OCI-LY1 (cell line): Measurements from ENCODE around the gene DYNLT1.

Experiments used
- H2AFZ ChIP-seq: fragments of 200-600 bp; sonication (generic), shearing (Covaris generic); 2 replicates; pipeline ENCODE4 v1.6.0; 2014; ENCODE audit warnings: antibody characterized with exemption, mild to moderate bottlenecking, low read length
- H3F3A ChIP-seq: fragments of 200-600 bp; sonication (generic), shearing (Covaris generic); 2 replicates; pipeline ENCODE4 v1.6.0; 2014; ENCODE audit warnings: mild to moderate bottlenecking, antibody characterized with exemption, low read length, moderate library complexity; ENCODE audit not compliant: insufficient read depth
- H3K27ac ChIP-seq: fragments of 200-600 bp; sonication (generic); 2 replicates; pipeline ENCODE4 v1.5.1; 2014; ENCODE audit warnings: low read length, mixed run types, mild to moderate bottlenecking, low read depth; ENCODE audit not compliant: poor library complexity, severe bottlenecking
- H3K27me3 ChIP-seq: fragments of 200-600 bp; sonication (generic); 2 replicates; pipeline ENCODE4 v1.6.0; 2014; ENCODE audit warnings: antibody characterized with exemption, mild to moderate bottlenecking, low read length, moderate library complexity; ENCODE audit not compliant: insufficient read depth
- H3K36me3 ChIP-seq: fragments of 200-600 bp; sonication (generic); 2 replicates; pipeline ENCODE4 v1.6.1; 2014; ENCODE audit warnings: mild to moderate bottlenecking, antibody characterized with exemption, low read length, moderate library complexity, mixed read lengths; ENCODE audit not compliant: insufficient read depth
- H3K4me1 ChIP-seq: fragments of 200-600 bp; sonication (generic); 2 replicates; pipeline ENCODE4 v1.5.1; 2014; ENCODE audit warnings: mild to moderate bottlenecking, low read length, moderate library complexity; ENCODE audit not compliant: insufficient read depth, severe bottlenecking
- H3K4me2 ChIP-seq: fragments of 200-600 bp; sonication (generic), shearing (Covaris generic); 2 replicates; pipeline ENCODE4 v1.6.1; 2014; ENCODE audit warnings: low read length
- H3K4me3 ChIP-seq: fragments of 200-600 bp; sonication (generic); 2 replicates; pipeline ENCODE4 v1.5.1; 2014; ENCODE audit warnings: low read length, low read depth, mild to moderate bottlenecking, mixed read lengths; ENCODE audit not compliant: poor library complexity, severe bottlenecking
- H3K79me2 ChIP-seq: fragments of 200-600 bp; shearing (Covaris generic); 2 replicates; pipeline ENCODE4 v1.6.1; 2016; ENCODE audit warnings: mixed run types, low read length, mixed read lengths; ENCODE audit not compliant: insufficient read depth
- H3K9ac ChIP-seq: fragments of 200-600 bp; sonication (generic), shearing (Covaris generic); 2 replicates; pipeline ENCODE4 v1.6.1; 2014; ENCODE audit warnings: mild to moderate bottlenecking, low read length, mixed read lengths
- H3K9me2 ChIP-seq: fragments of 200-600 bp; sonication (generic), shearing (Covaris generic); 2 replicates; pipeline ENCODE4 v1.6.1; 2014; ENCODE audit warnings: low read depth, mild to moderate bottlenecking, low read length, mixed read lengths
- H3K9me3 ChIP-seq: fragments of 200-600 bp; shearing (Covaris generic); 2 replicates; pipeline ENCODE4 v1.6.1; 2014; ENCODE audit warnings: low read length, mixed read lengths
- H4K20me1 ChIP-seq: fragments of 200-600 bp; sonication (generic), shearing (Covaris generic); 2 replicates; pipeline ENCODE4 v1.6.0; 2016; ENCODE audit warnings: mild to moderate bottlenecking, low read length; ENCODE audit not compliant: insufficient read depth
- EZH2 ChIP-seq: fragments of 200-600 bp; sonication (generic), shearing (Covaris generic); IDR thresholded peaks from 2 replicates; pipeline ENCODE4 v1.8.0; 2017; ENCODE audit warnings: borderline replicate concordance, mixed run types, mild to moderate bottlenecking, antibody characterized with exemption, low read length, moderate library complexity, mixed read lengths
- TF ChIP-seq, protein P1 (sequence below): fragments of 200-600 bp; sonication (generic), shearing (Covaris generic); IDR thresholded peaks from 2 replicates; pipeline ENCODE4 v1.5.1; 2017; ENCODE audit warnings: mild to moderate bottlenecking, antibody characterized with exemption, low read length, moderate library complexity, mixed read lengths

The DYNLT1 gene

DNA sequence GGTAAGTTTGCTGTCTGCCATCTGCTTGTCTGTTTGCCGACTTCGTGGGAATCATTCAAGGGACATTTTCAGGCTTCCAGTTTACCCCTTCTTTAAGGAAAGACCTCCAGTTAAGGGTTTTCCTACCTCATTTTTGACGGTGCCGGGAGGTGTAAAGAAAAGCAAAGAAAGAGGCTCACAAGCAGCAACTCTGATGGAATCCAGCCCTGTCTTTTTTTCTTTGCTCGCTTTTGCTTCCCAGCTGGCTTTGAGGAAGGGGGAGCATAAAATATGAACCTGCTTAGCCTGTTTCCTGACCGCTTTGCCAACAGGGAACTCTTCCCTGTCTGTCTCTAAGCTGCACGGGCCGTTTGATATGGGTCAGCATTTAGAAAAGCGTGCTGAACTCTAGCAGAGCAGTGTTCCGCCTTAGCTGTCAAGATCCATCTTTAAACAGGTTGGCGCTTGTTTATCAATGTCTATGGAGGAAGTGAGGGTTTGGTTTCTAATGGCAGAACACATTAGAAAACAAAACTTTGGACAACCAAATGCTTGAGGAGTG, 19.2 kb upstream of the DYNLT1 start:
- Histone ChIP-seq H3K9me2 (no peaks in the 10 kb centered on the region), H3K79me2 (no peaks in the 10 kb centered on the region), H3K4me2 (no peak overlapping the region), H3K36me3 (no peaks in the 10 kb centered on the region), H3K4me3 (no peak overlapping the region), H3K27ac (no peak overlapping the region), H3K27me3 (peaks cover 12% of the 10 kb centered on the region; the same call in 1 of the 2 replicates), H2AFZ (no peak overlapping the region), H3K9me3 (no peaks in the 10 kb centered on the region), H3K9ac (no peak overlapping the region), H3K4me1 (no peaks in the 10 kb centered on the region), H3F3A (no peaks in the 10 kb centered on the region), H4K20me1 (no peaks in the 10 kb centered on the region)
- TF ChIP-seq EZH2, result no peak
- TF ChIP-seq, protein P1, sequence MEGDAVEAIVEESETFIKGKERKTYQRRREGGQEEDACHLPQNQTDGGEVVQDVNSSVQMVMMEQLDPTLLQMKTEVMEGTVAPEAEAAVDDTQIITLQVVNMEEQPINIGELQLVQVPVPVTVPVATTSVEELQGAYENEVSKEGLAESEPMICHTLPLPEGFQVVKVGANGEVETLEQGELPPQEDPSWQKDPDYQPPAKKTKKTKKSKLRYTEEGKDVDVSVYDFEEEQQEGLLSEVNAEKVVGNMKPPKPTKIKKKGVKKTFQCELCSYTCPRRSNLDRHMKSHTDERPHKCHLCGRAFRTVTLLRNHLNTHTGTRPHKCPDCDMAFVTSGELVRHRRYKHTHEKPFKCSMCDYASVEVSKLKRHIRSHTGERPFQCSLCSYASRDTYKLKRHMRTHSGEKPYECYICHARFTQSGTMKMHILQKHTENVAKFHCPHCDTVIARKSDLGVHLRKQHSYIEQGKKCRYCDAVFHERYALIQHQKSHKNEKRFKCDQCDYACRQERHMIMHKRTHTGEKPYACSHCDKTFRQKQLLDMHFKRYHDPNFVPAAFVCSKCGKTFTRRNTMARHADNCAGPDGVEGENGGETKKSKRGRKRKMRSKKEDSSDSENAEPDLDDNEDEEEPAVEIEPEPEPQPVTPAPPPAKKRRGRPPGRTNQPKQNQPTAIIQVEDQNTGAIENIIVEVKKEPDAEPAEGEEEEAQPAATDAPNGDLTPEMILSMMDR, result no peak

DNA sequence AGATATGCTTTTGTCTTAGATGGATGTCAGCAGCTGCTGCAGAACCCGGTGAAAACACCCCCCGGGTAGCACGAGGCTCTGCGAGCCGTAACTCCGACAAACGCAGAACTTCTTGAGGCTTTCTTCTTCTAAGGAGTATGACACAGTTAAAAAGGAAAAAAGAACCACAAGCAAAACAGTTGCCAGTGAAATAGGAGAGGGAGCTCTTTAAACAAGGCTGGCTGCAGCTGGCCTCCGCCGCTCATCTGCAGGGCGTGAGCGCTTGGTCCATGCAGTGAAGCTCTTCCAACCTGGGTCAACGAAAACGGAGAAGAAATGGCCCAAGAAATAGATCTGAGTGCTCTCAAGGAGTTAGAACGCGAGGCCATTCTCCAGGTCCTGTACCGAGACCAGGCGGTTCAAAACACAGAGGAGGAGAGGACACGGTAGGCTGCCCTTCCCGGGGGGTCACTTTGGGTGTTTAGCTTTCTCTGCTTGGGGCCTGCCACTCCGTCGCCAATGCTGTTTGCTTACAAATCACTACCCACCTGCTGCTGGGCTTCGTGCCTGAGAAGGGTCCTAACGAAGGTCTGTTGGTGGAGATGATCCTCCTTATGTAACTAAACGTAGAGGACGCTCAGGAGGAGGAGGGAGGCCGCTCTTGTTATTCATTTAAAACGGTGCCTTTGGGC, 18.5 kb upstream of the DYNLT1 start:
- no peak overlapping the region for H3K9ac ChIP-seq
- no peak overlapping the region for H3K4me2 ChIP-seq
- H2AFZ ChIP-seq, result no peak overlapping the region
- H3K27me3 ChIP-seq, result 0 out of 2 replicates have a peak, but pooled peaks cover 12% of the 10 kb centered on the region
- H3K4me3 ChIP-seq, result no peak overlapping the region
- H3K27ac ChIP-seq, result no peak overlapping the region
- no peaks in the 10 kb centered on the region for H3K9me2 ChIP-seq
- no peaks in the 10 kb centered on the region for H3K79me2 ChIP-seq
- H3K36me3 ChIP-seq, result no peaks in the 10 kb centered on the region
- H3F3A ChIP-seq, result no peaks in the 10 kb centered on the region
- TF ChIP-seq EZH2, result no peak
- TF ChIP-seq, protein P1, result no peak
- H4K20me1 ChIP-seq, result no peaks in the 10 kb centered on the region
- H3K9me3 ChIP-seq, result no peaks in the 10 kb centered on the region
- H3K4me1 ChIP-seq, result no peaks in the 10 kb centered on the region

DNA sequence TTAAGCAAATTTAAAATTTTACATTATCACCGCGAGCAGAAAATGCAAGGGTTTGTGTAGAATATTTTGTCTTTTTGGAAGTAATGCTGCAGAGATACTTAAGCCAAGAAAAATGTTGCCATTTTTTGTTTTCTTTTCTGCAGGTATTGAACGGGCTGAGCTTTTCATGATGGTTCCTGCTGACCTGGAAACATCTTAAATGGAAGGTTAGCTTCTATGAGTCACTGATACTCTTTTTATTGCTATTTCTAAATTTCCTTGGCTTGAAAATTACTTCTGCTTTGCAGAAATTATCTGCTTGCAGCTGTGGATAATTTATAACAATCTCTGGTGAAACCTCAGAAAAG, 18.0 kb upstream of the DYNLT1 start:
- no peak overlapping the region for H3K4me2 ChIP-seq

More for the DNA sequence above, 18.0 kb upstream of the DYNLT1 start:
- 0 out of 2 replicates have a peak, but pooled peaks cover 12% of the 10 kb centered on the region for H3K27me3 ChIP-seq
- H3K9me2 ChIP-seq, result no peaks in the 10 kb centered on the region
- H3K4me3 ChIP-seq, result no peak overlapping the region
- no peak overlapping the region for H3K9ac ChIP-seq
- no peaks in the 10 kb centered on the region for H3F3A ChIP-seq
- no peak overlapping the region for H3K27ac ChIP-seq
- no peaks in the 10 kb centered on the region for H3K79me2 ChIP-seq
- no peaks in the 10 kb centered on the region for H3K4me1 ChIP-seq
- H2AFZ ChIP-seq, result no peak overlapping the region
- H4K20me1 ChIP-seq, result no peaks in the 10 kb centered on the region
- TF ChIP-seq, protein P1, result no peak
- no peak for TF ChIP-seq EZH2
- H3K9me3 ChIP-seq, result no peaks in the 10 kb centered on the region
- H3K36me3 ChIP-seq, result no peaks in the 10 kb centered on the region
